Upper lobe of left lung (tissue), 4 donors: ENCODE results near the gene COA7.

Source experiments
- CTCF ChIP-seq, 6 experiments: fragments of 450-650 bp in 4 of 6; fragments of 200-600 bp in 2 of 6; sonication (generic) in 2 of 6; IDR thresholded peaks; one replicate each; pipeline ENCODE4 v1.5.1; 2016 to 2019; ENCODE audit warnings: antibody characterized with exemption in 6 of 6
- POLR2AphosphoS5 ChIP-seq, 2 donors: sonication (generic); formaldehyde crosslinking; IDR thresholded peaks; one replicate each; pipeline ENCODE4 v1.5.1; 2017; ENCODE audit warnings: antibody characterized with exemption in 2 of 2

DNA sequence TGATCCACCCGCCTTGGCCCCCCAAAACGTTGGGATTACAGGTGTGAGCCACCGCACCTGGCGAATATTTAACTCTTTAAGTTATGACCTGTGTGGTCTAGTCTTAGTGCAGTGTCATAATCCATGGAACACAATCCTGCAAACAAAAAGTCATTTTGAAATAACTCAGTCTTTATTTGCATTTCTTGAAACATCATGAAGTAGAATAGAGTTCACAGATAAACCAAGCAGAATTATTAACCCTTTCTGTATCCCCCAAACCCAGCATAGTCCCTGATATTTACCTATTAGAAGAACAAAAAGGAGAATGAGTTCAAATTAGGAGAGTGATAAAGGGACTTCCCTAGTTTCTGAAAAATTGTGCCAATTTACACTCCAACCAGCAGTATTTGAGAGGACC lies 48.0 kb upstream of the COA7 start:
- no peak for TF ChIP-seq CTCF (IDR thresholded peaks at IDR 0.05)
- TF ChIP-seq POLR2AphosphoS5 (IDR thresholded peaks at IDR 0.05): no peak
